GM19025 (cell line): ENCODE data around the gene ORC4.
"Not testable (repeated sequence)": the region's sequence is repeated elsewhere in the genome, so short reads cannot be mapped to it uniquely, and the experiment has no call there.

ENCODE experiments used
- ATAC-seq: cut with Tn5 transposase; IDR thresholded peaks from one replicate; pipeline ENCODE4 v1.9.1; 2021; ENCODE audit warnings: mild to moderate bottlenecking, low read depth, moderate library complexity; ENCODE audit not compliant: unreplicated experiment

Gene ORC4

GRCh38 chr2:148021059-148021861 lies 723 bp upstream of the ORC4 start, which contains the start of gene MBD5:
Gene MBD5 (plus strand): TSS chr2:148021091.
- peak; percentile 38 for ATAC-seq

- ATAC-seq = no peak
These were observed 5.9 kb downstream of the ORC4 start for GRCh38 chr2:148014616-148015015.

- ATAC-seq = no peak
These were observed 6.7 kb downstream of the ORC4 start for GRCh38 chr2:148013876-148014275.

- not testable (repeated sequence) for ATAC-seq
These were observed 12.1 kb downstream of the ORC4 start for GRCh38 chr2:148008411-148008810.

GRCh38 chr2:148007219-148007900 lies 13.2 kb downstream of the ORC4 start:
- no peak for ATAC-seq

GRCh38 chr2:148006249-148007007 lies 14.1 kb downstream of the ORC4 start:
- ATAC-seq = no peak

- not testable (repeated sequence) for ATAC-seq
These were observed 18.1 kb downstream of the ORC4 start for GRCh38 chr2:148002420-148002819.

GRCh38 chr2:148000095-148000494 lies 20.4 kb downstream of the ORC4 start:
- no peak for ATAC-seq

- no peak for ATAC-seq
These were observed 21.4 kb downstream of the ORC4 start for GRCh38 chr2:147999126-147999525.

- ATAC-seq = no peak
These were observed 22.3 kb downstream of the ORC4 start for GRCh38 chr2:147998203-147998602.

- ATAC-seq = no peak
These were observed 23.7 kb downstream of the ORC4 start for GRCh38 chr2:147996828-147997227.

- ATAC-seq = not testable (repeated sequence)
These were observed 25.6 kb downstream of the ORC4 start for GRCh38 chr2:147994965-147995364.

GRCh38 chr2:147989809-147990403 lies 30.6 kb downstream of the ORC4 start:
- peak; percentile 58 for ATAC-seq

GRCh38 chr2:147989102-147989501 lies 31.4 kb downstream of the ORC4 start:
- no peak for ATAC-seq

- no peak for ATAC-seq
These were observed 39.5 kb downstream of the ORC4 start for GRCh38 chr2:147980940-147981528.

- ATAC-seq = no peak
These were observed 42.9 kb downstream of the ORC4 start for GRCh38 chr2:147977679-147978078.

GRCh38 chr2:147976102-147976501 lies 44.4 kb downstream of the ORC4 start:
- ATAC-seq = no peak

- no peak for ATAC-seq
These were observed 52.0 kb downstream of the ORC4 start for GRCh38 chr2:147968571-147968970.

GRCh38 chr2:147952118-147952517 lies 68.4 kb downstream of the ORC4 start:
- ATAC-seq = no peak

GRCh38 chr2:147945660-147946059 lies 74.9 kb downstream of the ORC4 start:
- no peak for ATAC-seq
